Vagina (tissue), 2 donors: ENCODE results near the gene SBNO1. TPM values are rescaled to one million over a fixed set of nuclear protein-coding genes. Genes with fewer than 3 reads are reported as not detected.
A peak's percentile ranks its signal among the peaks of the same experiment; 100 is the strongest.

Experiments
- DNase-seq, 2 donors: peaks; one replicate each; pipeline ENCODE4 v3.0.0-alpha.2; 2017; ENCODE audit errors: extremely low spot score in 2 of 2
- H3K27ac ChIP-seq: fragments of 200-600 bp; sonication (generic); one replicate; pipeline ENCODE4 v1.5.1; 2019
- H3K27me3 ChIP-seq: fragments of 200-600 bp; sonication (generic); one replicate; pipeline ENCODE4 v1.5.1; 2019
- H3K36me3 ChIP-seq, 2 donors: fragments of 200-600 bp; sonication (generic); one replicate each; pipeline ENCODE4 v1.5.1; 2017 to 2019
- H3K4me1 ChIP-seq: fragments of 200-600 bp; sonication (generic); one replicate; pipeline ENCODE4 v1.5.1; 2019
- H3K4me3 ChIP-seq, 2 donors: fragments of 200-600 bp; sonication (generic); 1 replicate in 1 of 2; 2 replicates in 1 of 2; pipeline ENCODE4 v1.5.1; 2016 to 2019
- H3K9me3 ChIP-seq: fragments of 200-600 bp; sonication (generic); one replicate; pipeline ENCODE4 v1.5.1; 2019
- CTCF ChIP-seq, 3 experiments: fragments of 450-650 bp in 2 of 3; fragments of 200-600 bp in 1 of 3; sonication (generic) in 1 of 3; IDR thresholded peaks; one replicate each; pipeline ENCODE4 v1.5.1; 2017 to 2019; ENCODE audit warnings: antibody characterized with exemption in 3 of 3, mild to moderate bottlenecking in 2 of 3, moderate library complexity in 2 of 3
- POLR2A ChIP-seq, 2 donors: fragments of 450-650 bp; IDR thresholded peaks; one replicate each; pipeline ENCODE4 v1.6.1; 2017; ENCODE audit warnings: antibody characterized with exemption in 2 of 2, mild to moderate bottlenecking in 2 of 2, moderate library complexity in 2 of 2
- POLR2AphosphoS5 ChIP-seq, 2 donors: sonication (generic); formaldehyde crosslinking; IDR thresholded peaks; one replicate each; pipeline ENCODE4 v1.9.0; 2017; ENCODE audit warnings: antibody characterized with exemption in 2 of 2, mild to moderate bottlenecking in 2 of 2, low read depth in 1 of 2; ENCODE audit not compliant: insufficient read depth in 1 of 2
- intact Hi-C: fragments of 100-400 bp; cut with DNase I; formaldehyde crosslinking; loops from one replicate; pipeline ENCODE4 v1.15.1; 2023
- total RNA-seq: library from RNA; depleted of rRNA; stranded (reverse); fragments of >200 nt; gene quantifications from one replicate; pipeline ENCODE4 v1.2.3, GENCODE V29; 2016

SBNO1 gene
- total RNA-seq, 1 donor from 2014 or later = 15.0 TPM

GRCh38 chr12:123267991-123268843, 96.4 kb downstream of the SBNO1 start:
- intact Hi-C loops = loop anchor here (10.0 kb wide), 2 partner anchors 117 to 337 kb away; partner anchors contain the start of genes DDX55 and KMT5A
- no peak for TF ChIP-seq POLR2A (IDR thresholded peaks at IDR 0.05)
- TF ChIP-seq CTCF (IDR thresholded peaks at IDR 0.05) = no peak
- H3K4me1 ChIP-seq = peaks cover 57% of the 10 kb centered on the region
- H3K27me3 ChIP-seq = no peaks in the 10 kb centered on the region
- H3K36me3 ChIP-seq = peaks cover 0 to 16% of the 10 kb centered on the region in 2 donors
- H3K4me3 ChIP-seq = no peak overlapping the region
- H3K9me3 ChIP-seq = no peaks in the 10 kb centered on the region
- H3K27ac ChIP-seq = peak overlapping the region; percentile 88
- DNase-seq = no peak

- no peaks in the 10 kb centered on the region for H3K27me3 ChIP-seq
- H3K9me3 ChIP-seq = no peaks in the 10 kb centered on the region
- H3K27ac ChIP-seq = peak overlapping the region; percentile 88
- intact Hi-C loops = loop anchor here (10.0 kb wide), 2 partner anchors 117 to 337 kb away; partner anchors contain the start of genes DDX55 and KMT5A
- TF ChIP-seq POLR2A (IDR thresholded peaks at IDR 0.05) (no peak), POLR2AphosphoS5 (IDR thresholded peaks at IDR 0.05; ENCODE audit: insufficient read depth in 1 of 2, low read depth in 1 of 2) (no peak), CTCF (IDR thresholded peaks at IDR 0.05) (no peak)
- peaks cover 53% of the 10 kb centered on the region for H3K4me1 ChIP-seq
- no peak overlapping the region for H3K4me3 ChIP-seq
- H3K36me3 ChIP-seq = peaks cover 0 to 22% of the 10 kb centered on the region in 2 donors
- no peak for DNase-seq
Observed at GRCh38 chr12:123267335-123267920, 97.2 kb downstream of the SBNO1 start.

- Histone ChIP-seq H3K27me3 (no peaks in the 10 kb centered on the region), H3K4me1 (peaks cover 49% of the 10 kb centered on the region), H3K4me3 (no peak overlapping the region), H3K36me3 (peaks cover 0 to 28% of the 10 kb centered on the region in 2 donors), H3K27ac (no peak overlapping the region), H3K9me3 (no peaks in the 10 kb centered on the region)
- intact Hi-C loops = loop anchor here (10.0 kb wide), 2 partner anchors 118 to 338 kb away; partner anchors contain the start of genes DDX55 and KMT5A
- no peak for DNase-seq
- no peak for TF ChIP-seq POLR2A (IDR thresholded peaks at IDR 0.05)
- no peak for TF ChIP-seq POLR2AphosphoS5 (IDR thresholded peaks at IDR 0.05; ENCODE audit: insufficient read depth in 1 of 2, low read depth in 1 of 2)
- TF ChIP-seq CTCF (IDR thresholded peaks at IDR 0.05) = no peak
Observed at GRCh38 chr12:123266679-123267277, 97.9 kb downstream of the SBNO1 start.

GRCh38 chr12:123265851-123266678, 98.6 kb downstream of the SBNO1 start:
- Histone ChIP-seq H3K9me3 (no peaks in the 10 kb centered on the region), H3K4me1 (peaks cover 49% of the 10 kb centered on the region), H3K27me3 (no peaks in the 10 kb centered on the region), H3K4me3 (no peak overlapping the region), H3K36me3 (peaks cover 0 to 35% of the 10 kb centered on the region in 2 donors), H3K27ac (peak overlapping the region; percentile 27)
- DNase-seq = no peak
- no peak for TF ChIP-seq POLR2AphosphoS5 (IDR thresholded peaks at IDR 0.05; ENCODE audit: insufficient read depth in 1 of 2, low read depth in 1 of 2)
- no peak for TF ChIP-seq POLR2A (IDR thresholded peaks at IDR 0.05)
- intact Hi-C loops = loop anchor here (10.0 kb wide), 2 partner anchors 119 to 339 kb away; partner anchors contain the start of genes DDX55 and KMT5A
